Measurements from ENCODE around the gene SQSTM1. TPM values are rescaled to one million over a fixed set of nuclear protein-coding genes. Genes with fewer than 3 reads are reported as not detected.

SQSTM1 gene
- total RNA-seq, 4 donors from 2014 or later, result 416 to 877 (median 516) TPM

GRCh38 chr5:179836225-179837019, 15.7 kb downstream of the SQSTM1 start:
- TF ChIP-seq CTCF (IDR thresholded peaks at IDR 0.05; ENCODE audit: low read depth), result no peak

GRCh38 chr5:179837076-179838011, 16.6 kb downstream of the SQSTM1 start:
- TF ChIP-seq CTCF (IDR thresholded peaks at IDR 0.05; ENCODE audit: low read depth), result no peak

- TF ChIP-seq CTCF (IDR thresholded peaks at IDR 0.05; ENCODE audit: low read depth), result no peak
Observed at GRCh38 chr5:179839328-179840256, 18.9 kb downstream of the SQSTM1 start.

GRCh38 chr5:179840321-179840720, 19.6 kb downstream of the SQSTM1 start:
- TF ChIP-seq CTCF (IDR thresholded peaks at IDR 0.05; ENCODE audit: low read depth), result no peak

GRCh38 chr5:179840766-179841165, 20.1 kb downstream of the SQSTM1 start:
- TF ChIP-seq CTCF (IDR thresholded peaks at IDR 0.05; ENCODE audit: low read depth), result no peak

- TF ChIP-seq CTCF (IDR thresholded peaks at IDR 0.05; ENCODE audit: low read depth), result no peak
Observed at GRCh38 chr5:179841621-179842020, 20.9 kb downstream of the SQSTM1 start.
